VCaP (cell line): ENCODE data around the gene ITPR1.

ENCODE experiments used
- H3K27ac ChIP-seq: fragments of 450-650 bp; 2 replicates; pipeline ENCODE4 v1.5.1; 2017
- TF ChIP-seq, protein P1 (sequence below): fragments of 450-650 bp; conservative IDR thresholded peaks from 2 replicates; pipeline ENCODE4 v1.5.1; 2017; ENCODE audit warnings: mild to moderate bottlenecking, moderate library complexity

ITPR1 gene

DNA sequence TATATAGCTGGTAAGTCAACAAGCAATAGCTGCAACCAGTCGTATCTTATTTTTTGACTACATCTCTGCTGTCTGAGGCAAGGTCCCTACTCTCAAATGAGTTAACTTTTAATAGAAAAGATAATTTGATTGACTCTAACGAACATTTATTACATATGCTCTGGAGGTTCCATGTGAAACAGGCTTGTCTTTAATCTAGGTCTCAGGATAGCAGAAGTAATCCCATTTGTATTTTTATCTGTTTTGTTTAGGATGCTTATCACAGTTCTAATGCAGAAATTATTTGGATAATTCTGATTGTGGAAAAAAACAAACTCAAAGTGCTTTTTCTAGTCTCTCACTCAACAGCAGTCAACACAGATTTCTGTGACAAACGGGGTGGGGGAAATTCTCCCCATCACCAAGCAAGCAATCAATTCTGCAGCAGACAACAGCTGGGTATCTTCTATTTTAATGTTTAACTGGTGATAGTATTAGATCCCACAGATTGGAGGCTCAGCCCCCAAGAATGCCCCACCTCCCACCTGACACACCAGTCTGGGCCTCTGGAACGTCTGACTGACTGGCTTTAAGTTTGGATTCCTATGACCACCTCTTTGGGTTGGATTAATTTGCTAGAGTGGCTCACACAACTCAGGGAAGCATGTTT lies 58.8 kb downstream of the ITPR1 start:
- peak overlapping the region; percentile 59 for H3K27ac ChIP-seq
- TF ChIP-seq, protein P1, sequence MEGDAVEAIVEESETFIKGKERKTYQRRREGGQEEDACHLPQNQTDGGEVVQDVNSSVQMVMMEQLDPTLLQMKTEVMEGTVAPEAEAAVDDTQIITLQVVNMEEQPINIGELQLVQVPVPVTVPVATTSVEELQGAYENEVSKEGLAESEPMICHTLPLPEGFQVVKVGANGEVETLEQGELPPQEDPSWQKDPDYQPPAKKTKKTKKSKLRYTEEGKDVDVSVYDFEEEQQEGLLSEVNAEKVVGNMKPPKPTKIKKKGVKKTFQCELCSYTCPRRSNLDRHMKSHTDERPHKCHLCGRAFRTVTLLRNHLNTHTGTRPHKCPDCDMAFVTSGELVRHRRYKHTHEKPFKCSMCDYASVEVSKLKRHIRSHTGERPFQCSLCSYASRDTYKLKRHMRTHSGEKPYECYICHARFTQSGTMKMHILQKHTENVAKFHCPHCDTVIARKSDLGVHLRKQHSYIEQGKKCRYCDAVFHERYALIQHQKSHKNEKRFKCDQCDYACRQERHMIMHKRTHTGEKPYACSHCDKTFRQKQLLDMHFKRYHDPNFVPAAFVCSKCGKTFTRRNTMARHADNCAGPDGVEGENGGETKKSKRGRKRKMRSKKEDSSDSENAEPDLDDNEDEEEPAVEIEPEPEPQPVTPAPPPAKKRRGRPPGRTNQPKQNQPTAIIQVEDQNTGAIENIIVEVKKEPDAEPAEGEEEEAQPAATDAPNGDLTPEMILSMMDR: no peak

GRCh38 chr3:4552811-4553210 lies 59.7 kb downstream of the ITPR1 start:
- no peak overlapping the region for H3K27ac ChIP-seq
- TF ChIP-seq, protein P1: no peak

DNA sequence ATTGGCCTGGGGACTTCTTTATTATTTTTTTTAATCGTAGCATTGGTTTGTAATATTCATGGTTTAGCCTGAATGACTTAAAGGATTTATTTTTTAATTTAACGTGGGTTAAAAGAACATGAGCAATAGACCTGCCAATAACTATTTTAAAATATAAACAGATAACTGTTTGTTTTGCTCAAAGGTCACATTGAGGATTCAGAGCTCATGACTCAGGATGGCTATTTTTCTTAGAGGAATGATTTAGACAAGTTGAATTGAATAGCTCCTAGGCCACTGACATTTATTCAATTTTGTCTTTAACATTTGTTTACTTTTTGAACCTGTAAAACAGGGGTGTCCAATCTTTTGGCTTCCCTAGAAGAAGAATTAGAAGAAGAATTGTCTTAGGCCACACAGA lies 68.5 kb downstream of the ITPR1 start:
- TF ChIP-seq, protein P1: no peak
- H3K27ac ChIP-seq: no peak overlapping the region

GRCh38 chr3:4562595-4562994 lies 69.4 kb downstream of the ITPR1 start:
- no peak overlapping the region for H3K27ac ChIP-seq
- TF ChIP-seq, protein P1: no peak

DNA sequence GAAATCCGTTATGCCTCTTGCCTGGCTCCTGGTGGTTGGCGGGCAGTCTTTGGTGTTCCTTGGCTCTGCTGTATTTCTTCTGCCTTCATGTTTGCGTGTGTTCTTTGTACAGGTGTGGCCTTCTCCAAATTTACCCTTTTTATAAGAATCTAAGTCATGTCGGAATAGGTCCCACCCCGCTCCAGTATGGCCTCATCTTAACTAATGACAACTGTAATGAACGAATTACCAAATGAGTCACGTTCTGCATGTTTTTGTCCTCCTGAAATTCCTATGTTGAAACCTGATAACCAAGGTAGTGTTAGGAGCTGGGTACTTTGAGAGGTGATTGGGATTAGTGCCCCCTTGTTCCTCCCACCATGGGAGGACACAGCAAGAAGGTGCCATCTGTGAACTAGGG lies 71.1 kb downstream of the ITPR1 start:
- H3K27ac ChIP-seq: peak overlapping the region; percentile 79

GRCh38 chr3:4564928-4565586 lies 71.9 kb downstream of the ITPR1 start:
- TF ChIP-seq, protein P1: no peak
- peak overlapping the region; percentile 79 for H3K27ac ChIP-seq

More for the DNA sequence above, 71.1 kb downstream of the ITPR1 start:
- TF ChIP-seq, protein P1: no peak

DNA sequence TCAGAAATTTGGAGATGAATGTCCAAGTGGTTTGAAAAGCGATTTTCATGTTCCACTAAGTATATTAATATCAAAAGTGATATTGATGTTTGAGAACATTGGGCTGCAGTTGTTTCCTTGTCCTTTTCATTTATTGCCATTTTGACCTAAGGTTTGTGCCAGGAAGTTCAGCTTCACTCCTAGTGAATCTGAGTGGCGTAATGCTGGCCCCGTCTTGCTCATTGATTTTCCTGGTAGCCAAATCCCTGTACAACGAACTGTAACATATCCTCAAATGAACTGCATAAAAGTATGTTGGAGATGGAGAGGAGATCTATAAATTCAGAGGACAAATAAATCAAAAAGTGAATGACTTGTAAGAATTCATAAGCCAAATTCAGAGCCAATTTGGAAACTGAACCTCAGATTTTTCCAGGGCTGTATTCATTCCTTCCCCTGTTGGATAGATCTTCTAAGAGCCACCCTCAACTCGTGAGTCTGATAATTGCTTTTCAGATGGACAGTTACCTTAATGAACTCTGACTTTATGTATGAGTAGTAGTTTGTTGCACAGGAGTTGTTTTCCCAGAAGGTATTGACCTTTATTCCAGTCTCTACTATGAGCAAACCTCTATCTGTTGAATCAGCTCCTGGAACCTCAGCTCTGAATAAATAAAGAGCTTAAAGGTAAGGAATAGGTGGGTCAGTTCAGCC lies 72.8 kb downstream of the ITPR1 start:
- peak overlapping the region; percentile 79 for H3K27ac ChIP-seq
- TF ChIP-seq, protein P1: no peak
